Activated B cell treated with CpG ODN at 0.5 μM for 24 hours (primary cell): ENCODE results near the gene SOX5. TPM values are rescaled to one million over a fixed set of nuclear protein-coding genes. Genes with fewer than 3 reads are reported as not detected.

Experiments used
- ATAC-seq: fragments of 200-7000 bp; cut with Tn5 transposase; one replicate; pipeline ENCODE4 v1.10.0; 2021; ENCODE audit warnings: low read depth, mild to moderate bottlenecking, moderate library complexity
- CTCF ChIA-PET: fragments of 350-600 bp; sonication (Branson Sonifier 250); formaldehyde crosslinking; loops from one replicate; lab custom pipeline; 2021; ENCODE audit warnings: antibody characterized with exemption; lab: Charles Lee
- POLR2A ChIA-PET: fragments of 350-600 bp; sonication (Branson Sonifier 250); formaldehyde crosslinking; loops from one replicate; lab custom pipeline; 2021; ENCODE audit warnings: antibody characterized with exemption; lab: Charles Lee
- DNase-seq: peaks from one replicate; pipeline ENCODE4 v3.0.0; 2022
- H3K27ac Mint-ChIP-seq: one replicate; pipeline ENCODE4 v1.8.0; 2020; ENCODE audit warnings: mixed read lengths
- H3K27me3 Mint-ChIP-seq: one replicate; pipeline ENCODE4 v1.8.0; 2021; ENCODE audit warnings: mixed read lengths
- H3K36me3 Mint-ChIP-seq: one replicate; pipeline ENCODE4 v1.8.0; 2021; ENCODE audit warnings: low read depth, mixed read lengths
- H3K4me1 Mint-ChIP-seq: one replicate; pipeline ENCODE4 v1.8.0; 2021; ENCODE audit warnings: mixed read lengths
- H3K4me3 Mint-ChIP-seq: one replicate; pipeline ENCODE4 v1.8.0; 2020; ENCODE audit warnings: mild to moderate bottlenecking, mixed read lengths
- H3K9me3 Mint-ChIP-seq: one replicate; pipeline ENCODE4 v1.8.0; 2020; ENCODE audit warnings: mixed read lengths
- CTCF ChIP-seq: fragments of 200-600 bp; IDR thresholded peaks from one replicate; pipeline ENCODE4 v1.8.0; 2022; ENCODE audit warnings: antibody characterized with exemption, mild to moderate bottlenecking
- intact Hi-C: fragments of 100-400 bp; cut with micrococcal nuclease; formaldehyde crosslinking; loops from one replicate; pipeline ENCODE4 v1.15.1; 2024
- total RNA-seq: library from RNA; stranded (reverse); gene quantifications from 2 replicates; pipeline ENCODE4 v1.2.3, GENCODE V29; 2022

The SOX5 gene
- total RNA-seq, 1 donor from 2014 or later, result 85.5 TPM

GRCh38 chr12:23947395-23947794 lies 2.1 kb downstream of the SOX5 start:
- CTCF ChIA-PET, result no interaction called here
- no peaks in the 10 kb centered on the region for H3K36me3 Mint-ChIP-seq

GRCh38 chr12:23945249-23945648 lies 4.2 kb downstream of the SOX5 start:
- no peaks in the 10 kb centered on the region for H3K9me3 Mint-ChIP-seq
- no peaks in the 10 kb centered on the region for H3K4me1 Mint-ChIP-seq
- POLR2A ChIA-PET, result no interaction called here
- H3K4me3 Mint-ChIP-seq, result no peak overlapping the region
- no peaks in the 10 kb centered on the region for H3K27me3 Mint-ChIP-seq
- H3K27ac Mint-ChIP-seq, result no peak overlapping the region
- intact Hi-C loops, result no loop called here
- no peak for DNase-seq
- CTCF ChIA-PET, result no interaction called here
- ATAC-seq, result no peak
- no peaks in the 10 kb centered on the region for H3K36me3 Mint-ChIP-seq
- TF ChIP-seq CTCF, result no peak

More at GRCh38 chr12:23947395-23947794, 2.1 kb downstream of the SOX5 start:
- H3K4me3 Mint-ChIP-seq, result no peak overlapping the region
- no peaks in the 10 kb centered on the region for H3K27me3 Mint-ChIP-seq
- H3K4me1 Mint-ChIP-seq, result no peaks in the 10 kb centered on the region
- no peak for TF ChIP-seq CTCF
- no peaks in the 10 kb centered on the region for H3K9me3 Mint-ChIP-seq
- POLR2A ChIA-PET, result no interaction called here
- H3K27ac Mint-ChIP-seq, result no peak overlapping the region
- ATAC-seq (no peak), DNase-seq (no peak)
- intact Hi-C loops, result no loop called here

GRCh38 chr12:23944067-23944466 lies 5.4 kb downstream of the SOX5 start:
- no peak for TF ChIP-seq CTCF
- Mint-ChIP-seq H3K4me1 (no peaks in the 10 kb centered on the region), H3K9me3 (no peaks in the 10 kb centered on the region), H3K4me3 (no peak overlapping the region), H3K27me3 (no peaks in the 10 kb centered on the region), H3K36me3 (no peaks in the 10 kb centered on the region), H3K27ac (no peak overlapping the region)
- ATAC-seq (no peak), DNase-seq (no peak)
- ChIA-PET POLR2A (no interaction called here), CTCF (no interaction called here)
- intact Hi-C loops, result no loop called here

GRCh38 chr12:23942841-23943240 lies 6.6 kb downstream of the SOX5 start:
- no peak overlapping the region for H3K4me3 Mint-ChIP-seq
- no peaks in the 10 kb centered on the region for H3K4me1 Mint-ChIP-seq
- no peak overlapping the region for H3K27ac Mint-ChIP-seq
- no peak for DNase-seq
- no peaks in the 10 kb centered on the region for H3K27me3 Mint-ChIP-seq
- no peaks in the 10 kb centered on the region for H3K9me3 Mint-ChIP-seq
- ChIA-PET POLR2A (interaction anchor here (0.7 kb wide), 1 partner anchor 230 kb away, joined by 9 read pairs; no protein-coding TSS in a partner anchor), CTCF (interaction anchor here (0.7 kb wide), 1 partner anchor 24 kb away, joined by 3 read pairs; no protein-coding TSS in a partner anchor)
- no peak for TF ChIP-seq CTCF
- ATAC-seq, result no peak
- intact Hi-C loops, result no loop called here
- no peaks in the 10 kb centered on the region for H3K36me3 Mint-ChIP-seq

GRCh38 chr12:23941780-23942179 lies 7.7 kb downstream of the SOX5 start:
- Mint-ChIP-seq H3K27me3 (no peaks in the 10 kb centered on the region), H3K27ac (no peak overlapping the region), H3K4me1 (no peaks in the 10 kb centered on the region), H3K36me3 (no peaks in the 10 kb centered on the region), H3K4me3 (no peak overlapping the region), H3K9me3 (no peaks in the 10 kb centered on the region)
- ChIA-PET CTCF (no interaction called here), POLR2A (no interaction called here)
- TF ChIP-seq CTCF, result no peak
- ATAC-seq (no peak), DNase-seq (no peak)
- intact Hi-C loops, result no loop called here
